ENCODE measurements around the gene PLCH1.

The PLCH1 gene

GRCh38 chr3:155519078-155519477, 225.8 kb downstream of the PLCH1 start:
- no peak for DNase-seq

GRCh38 chr3:155517903-155518302, 227.0 kb downstream of the PLCH1 start:
- no peak for DNase-seq

GRCh38 chr3:155516439-155516838, 228.4 kb downstream of the PLCH1 start:
- no peak for DNase-seq

- DNase-seq, result no peak
Measured at GRCh38 chr3:155512867-155513261, 232.0 kb downstream of the PLCH1 start.

- DNase-seq, result no peak
Measured at GRCh38 chr3:155512175-155512866, 232.6 kb downstream of the PLCH1 start.

GRCh38 chr3:155504682-155505081, 240.2 kb downstream of the PLCH1 start:
- DNase-seq, result peak; percentile 41

- DNase-seq, result no peak
Measured at GRCh38 chr3:155502630-155503029, 242.2 kb downstream of the PLCH1 start.

- DNase-seq, result no peak
Measured at GRCh38 chr3:155500194-155500818, 244.6 kb downstream of the PLCH1 start.

- DNase-seq, result no peak
Measured at GRCh38 chr3:155497930-155498647, 246.8 kb downstream of the PLCH1 start.

- no peak for DNase-seq
Measured at GRCh38 chr3:155496206-155496605, 248.7 kb downstream of the PLCH1 start.

GRCh38 chr3:155495387-155495786, 249.5 kb downstream of the PLCH1 start:
- no peak for DNase-seq

- no peak for DNase-seq
Measured at GRCh38 chr3:155494332-155494731, 250.5 kb downstream of the PLCH1 start.

GRCh38 chr3:155492841-155493240, 252.0 kb downstream of the PLCH1 start:
- no peak for DNase-seq

GRCh38 chr3:155491696-155492095, 253.2 kb downstream of the PLCH1 start:
- no peak for DNase-seq

- DNase-seq, result no peak
Measured at GRCh38 chr3:155488671-155489070, 256.2 kb downstream of the PLCH1 start.

GRCh38 chr3:155485897-155486296, 259.0 kb downstream of the PLCH1 start:
- DNase-seq, result no peak

- no peak for DNase-seq
Measured at GRCh38 chr3:155481591-155481990, 263.3 kb downstream of the PLCH1 start.

- no peak for DNase-seq
Measured at GRCh38 chr3:155481089-155481488, 263.8 kb downstream of the PLCH1 start.

- DNase-seq, result no peak
Measured at GRCh38 chr3:155465664-155466063, 279.2 kb downstream of the PLCH1 start.

GRCh38 chr3:155462672-155463071, 282.2 kb downstream of the PLCH1 start:
- no peak for DNase-seq

GRCh38 chr3:155457591-155457990, 287.3 kb downstream of the PLCH1 start:
- no peak for DNase-seq

GRCh38 chr3:155455765-155456164, 289.1 kb downstream of the PLCH1 start:
- no peak for DNase-seq

- no peak for DNase-seq
Measured at GRCh38 chr3:155453512-155453911, 291.4 kb downstream of the PLCH1 start.

GRCh38 chr3:155449613-155450267, 295.1 kb downstream of the PLCH1 start:
- DNase-seq, result no peak

Data from NCI-H524 treated with DMSO at 0.1 percent for 48 hours (cell line).